ENCODE measurements around the gene ADAM12.

Gene ADAM12

DNA sequence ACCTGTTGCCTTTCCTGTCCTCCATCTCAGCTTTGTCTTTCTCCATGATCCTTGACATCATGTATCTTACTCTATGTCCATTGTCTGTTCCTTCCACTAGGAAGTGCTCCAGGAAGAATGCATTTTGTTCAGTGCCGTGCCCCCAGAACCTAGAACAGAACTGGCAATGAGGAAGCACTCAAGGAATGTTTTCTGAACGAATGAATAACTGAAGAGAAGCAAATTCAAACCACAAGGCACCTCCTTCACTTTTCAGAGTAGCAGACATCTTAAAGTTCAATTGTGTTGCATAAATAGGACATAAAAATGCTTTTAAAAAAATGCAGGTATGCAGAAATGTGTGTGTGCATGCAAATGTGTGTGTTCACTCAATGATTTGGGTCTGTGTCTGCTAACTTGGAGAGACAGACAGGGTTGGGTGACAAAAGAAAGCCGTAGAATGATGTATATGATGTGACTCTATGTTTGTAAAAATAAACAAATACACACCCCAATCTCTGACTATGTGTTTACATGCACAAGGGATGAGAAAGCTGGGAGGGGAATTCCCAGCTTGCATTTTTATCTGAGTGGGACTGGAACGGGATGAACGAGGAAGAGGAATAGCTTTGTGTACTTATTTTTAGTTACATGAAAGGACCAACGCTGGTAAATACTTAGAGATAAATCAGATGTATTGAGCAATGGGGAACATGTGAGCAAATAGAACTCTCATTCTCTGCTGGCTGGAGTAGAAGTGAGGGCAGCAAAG is 254.2 kb downstream of the ADAM12 start:
- FAIRE-seq = no peak

DNA sequence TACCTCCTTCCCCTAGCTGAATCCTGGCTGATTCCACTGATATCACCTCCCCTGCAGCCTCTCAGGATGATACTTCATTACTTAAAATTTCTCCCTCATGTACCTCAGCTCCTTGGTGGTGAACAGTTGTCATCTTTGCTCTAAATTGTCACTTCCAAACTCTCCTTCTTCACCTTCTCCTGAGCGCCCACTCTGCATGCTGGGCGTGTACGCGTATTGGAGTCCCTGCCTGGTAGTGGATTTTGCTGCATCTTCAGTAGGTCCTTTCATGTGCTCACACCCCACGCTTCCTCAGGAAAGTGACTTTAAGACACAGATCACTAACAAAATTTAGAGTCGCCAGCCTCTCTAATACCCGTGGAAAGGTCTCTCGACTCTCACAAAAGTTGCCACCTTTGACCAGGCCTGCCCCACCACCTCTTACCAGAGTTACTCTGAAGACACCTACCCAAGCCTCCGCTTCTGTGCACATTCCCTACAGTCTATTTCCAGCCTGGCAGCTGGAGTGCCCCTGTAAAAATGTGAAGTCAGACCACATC is 255.1 kb downstream of the ADAM12 start:
- no peak for FAIRE-seq

DNA sequence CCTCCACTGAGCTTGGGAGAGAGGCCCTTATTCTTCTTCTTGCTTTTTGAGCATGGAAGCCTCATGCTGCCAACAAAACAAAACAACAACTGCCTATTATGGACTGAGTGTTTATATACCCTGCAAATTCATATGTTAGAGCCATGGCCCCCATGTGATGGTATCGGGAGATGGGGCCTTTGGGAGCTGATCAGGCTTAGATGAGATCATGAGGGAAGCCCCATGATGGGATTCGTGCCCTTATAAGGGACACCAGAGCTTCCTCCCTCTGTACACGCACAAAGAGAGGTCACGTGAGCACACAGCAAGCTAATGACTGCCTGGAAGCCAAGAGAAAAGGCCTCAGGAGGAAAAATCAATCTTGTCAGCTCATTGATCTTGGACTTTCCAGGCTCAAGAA is 256.9 kb downstream of the ADAM12 start:
- no peak for FAIRE-seq

DNA sequence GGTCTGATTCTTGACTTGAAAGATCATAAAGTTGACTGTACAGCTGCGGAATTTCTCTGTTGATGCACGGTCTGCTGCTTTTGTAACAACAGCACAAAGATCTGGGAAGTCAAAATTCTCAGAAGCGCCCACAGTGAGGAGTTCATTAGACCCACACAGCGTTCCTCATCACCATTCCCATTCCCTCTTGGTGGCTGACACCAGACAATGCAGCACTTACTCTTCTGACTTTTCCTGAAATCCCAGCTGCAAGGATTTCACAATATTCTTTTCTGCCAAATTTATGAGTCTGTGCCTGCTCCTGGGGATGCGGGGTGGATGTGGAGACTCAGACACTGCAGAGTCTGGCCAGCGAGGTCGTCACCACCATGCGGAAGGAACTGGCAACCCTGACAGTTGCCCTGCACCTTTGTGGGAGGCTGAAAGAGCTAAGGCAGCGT is 258.0 kb downstream of the ADAM12 start:
- no peak for FAIRE-seq

- FAIRE-seq = no peak
Measured at GRCh38 chr10:126129026-126129425, 259.3 kb downstream of the ADAM12 start.

GRCh38 chr10:126128581-126128980 is 259.7 kb downstream of the ADAM12 start:
- no peak for FAIRE-seq

GRCh38 chr10:126127481-126128029 is 260.7 kb downstream of the ADAM12 start:
- FAIRE-seq = no peak

GRCh38 chr10:126126866-126127265 is 261.4 kb downstream of the ADAM12 start:
- FAIRE-seq = no peak

DNA sequence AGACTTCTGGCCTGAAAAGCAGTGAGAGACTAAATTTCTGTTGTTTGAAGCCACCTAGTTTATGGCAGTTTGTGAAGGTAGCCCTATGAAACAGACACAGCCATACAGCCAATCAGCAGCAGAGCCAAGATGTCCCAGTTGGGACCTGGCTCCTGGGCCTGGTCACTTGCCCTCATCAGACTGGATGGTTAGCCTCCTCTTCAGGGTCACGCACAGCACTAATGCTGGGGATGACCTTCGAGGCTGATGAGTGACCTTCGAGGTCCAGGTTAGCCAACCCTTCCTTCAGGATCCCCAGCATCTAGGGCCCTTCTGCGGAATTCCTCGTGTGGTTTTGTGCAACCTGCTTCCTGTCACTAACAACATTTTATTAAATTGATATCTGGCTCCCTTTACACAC is 262.3 kb downstream of the ADAM12 start:
- FAIRE-seq = no peak

GRCh38 chr10:126124668-126125349 is 263.5 kb downstream of the ADAM12 start:
- FAIRE-seq = no peak

DNA sequence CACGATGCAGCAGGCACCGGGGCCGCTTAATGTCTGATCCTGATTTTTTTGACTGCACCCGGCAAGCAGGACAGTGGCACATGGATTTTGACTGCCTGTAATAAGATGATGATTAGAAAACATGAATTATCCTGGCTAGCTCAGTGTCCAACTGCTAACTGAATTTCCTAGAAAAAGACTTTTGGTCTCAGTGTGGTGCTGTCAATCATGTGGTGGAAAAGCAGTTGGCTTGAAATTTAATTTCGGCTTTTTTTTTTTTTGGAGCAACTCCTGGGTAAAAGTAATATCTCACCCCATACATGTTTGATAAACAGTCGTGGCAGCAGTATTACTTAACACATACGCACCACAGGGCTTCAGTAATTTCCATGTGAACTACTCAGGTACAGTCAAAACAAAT is 264.2 kb downstream of the ADAM12 start:
- FAIRE-seq = no peak

DNA sequence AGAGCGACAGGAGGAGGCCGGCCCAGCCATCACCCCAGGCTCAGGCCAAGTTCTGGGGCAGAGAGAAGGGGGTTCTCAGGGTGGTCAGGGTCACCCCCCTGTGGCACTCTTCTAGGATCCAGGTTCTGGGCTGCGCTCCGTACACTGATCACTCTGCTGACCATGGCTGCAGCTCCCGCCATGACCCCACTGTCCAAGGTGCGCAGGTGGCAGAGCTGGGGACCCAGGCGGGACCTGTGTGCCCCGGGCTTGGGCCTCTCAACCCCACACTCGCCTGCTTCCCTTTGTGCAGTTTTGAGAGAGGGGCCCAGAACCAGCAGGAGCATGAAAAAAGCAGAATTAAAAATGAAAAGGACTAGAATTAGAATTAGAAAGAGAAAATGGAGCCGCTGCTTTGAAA is 264.8 kb downstream of the ADAM12 start:
- no peak for FAIRE-seq

- FAIRE-seq = no peak
Measured at GRCh38 chr10:126122881-126123280, 265.4 kb downstream of the ADAM12 start.

DNA sequence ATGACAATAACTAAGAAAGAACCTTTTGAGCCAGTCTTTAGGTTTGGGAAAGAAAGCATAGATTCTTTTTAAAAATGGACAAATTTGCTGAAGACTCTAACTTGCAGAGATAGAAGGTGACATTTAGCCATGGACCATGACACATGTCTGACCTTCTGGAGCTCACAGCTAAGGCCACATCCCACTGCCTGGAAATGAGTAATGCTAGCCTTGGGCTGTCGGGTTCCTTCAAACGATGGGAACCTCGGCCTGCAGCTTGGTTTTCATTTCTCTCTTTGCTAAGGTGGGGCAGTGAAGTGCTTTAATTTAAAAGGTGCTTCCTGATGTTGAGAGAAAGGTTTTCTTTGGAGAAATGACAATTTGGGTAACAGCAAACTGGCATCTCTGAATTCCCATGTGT is 268.7 kb downstream of the ADAM12 start:
- no peak for FAIRE-seq

GRCh38 chr10:126118476-126118875 is 269.8 kb downstream of the ADAM12 start:
- FAIRE-seq = no peak

DNA sequence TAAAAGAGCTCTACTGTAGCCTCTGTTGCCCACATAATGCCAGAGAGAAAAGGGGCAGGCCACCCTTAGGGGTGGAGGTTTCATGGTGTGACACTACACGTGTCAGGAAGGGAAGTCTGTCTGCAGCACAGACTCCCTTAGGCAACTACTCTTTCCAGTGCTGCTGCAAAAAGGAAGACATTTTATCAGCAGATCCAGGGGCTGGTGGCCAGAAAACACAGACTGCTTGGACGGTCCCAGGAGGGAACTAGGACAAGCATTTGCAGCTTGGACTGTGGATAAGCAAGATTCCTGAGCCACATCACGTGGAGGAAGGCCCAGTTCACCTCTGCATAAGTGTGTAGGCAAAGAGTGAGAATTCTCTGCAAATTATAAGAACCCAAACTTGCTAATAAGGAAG is 271.1 kb downstream of the ADAM12 start:
- no peak for FAIRE-seq

DNA sequence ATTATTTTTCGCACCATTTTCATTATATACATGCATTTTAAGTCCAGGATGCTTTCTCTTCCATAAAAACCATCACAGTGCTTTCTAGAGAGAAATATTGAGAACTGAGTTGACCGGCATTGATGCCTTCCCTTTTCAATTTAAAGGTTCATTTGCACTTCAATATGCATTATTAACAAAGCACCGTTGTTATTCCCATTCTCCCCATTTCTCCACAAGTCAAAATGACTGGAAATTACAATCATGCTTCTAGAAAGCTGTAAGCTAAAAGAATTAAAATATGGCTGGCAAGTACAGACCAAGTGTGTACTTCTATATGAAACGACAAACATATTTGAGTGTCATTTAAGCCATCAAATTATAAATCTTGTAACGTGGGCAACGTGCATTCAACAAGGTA is 272.4 kb downstream of the ADAM12 start:
- FAIRE-seq = no peak

GRCh38 chr10:126114884-126115555 is 273.3 kb downstream of the ADAM12 start:
- no peak for FAIRE-seq

DNA sequence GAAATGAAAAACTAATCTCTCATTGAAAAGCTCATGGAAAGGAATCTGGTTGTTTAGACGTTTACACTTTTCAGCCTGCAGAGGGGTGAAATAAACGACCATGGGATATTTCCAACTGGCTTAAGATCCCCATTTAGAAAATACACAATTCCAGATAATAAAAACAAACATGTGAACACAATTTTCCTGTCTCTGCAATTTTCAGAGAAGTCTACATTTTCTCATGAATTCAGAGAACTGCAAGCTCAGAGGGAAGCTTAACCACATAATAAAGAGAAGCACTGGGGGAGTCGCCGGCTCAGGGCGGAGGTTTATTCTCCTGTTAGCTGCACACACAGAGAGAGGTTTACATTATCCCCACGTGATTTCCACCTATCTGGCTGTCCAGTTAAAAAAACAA is 276.8 kb downstream of the ADAM12 start:
- no peak for FAIRE-seq

DNA sequence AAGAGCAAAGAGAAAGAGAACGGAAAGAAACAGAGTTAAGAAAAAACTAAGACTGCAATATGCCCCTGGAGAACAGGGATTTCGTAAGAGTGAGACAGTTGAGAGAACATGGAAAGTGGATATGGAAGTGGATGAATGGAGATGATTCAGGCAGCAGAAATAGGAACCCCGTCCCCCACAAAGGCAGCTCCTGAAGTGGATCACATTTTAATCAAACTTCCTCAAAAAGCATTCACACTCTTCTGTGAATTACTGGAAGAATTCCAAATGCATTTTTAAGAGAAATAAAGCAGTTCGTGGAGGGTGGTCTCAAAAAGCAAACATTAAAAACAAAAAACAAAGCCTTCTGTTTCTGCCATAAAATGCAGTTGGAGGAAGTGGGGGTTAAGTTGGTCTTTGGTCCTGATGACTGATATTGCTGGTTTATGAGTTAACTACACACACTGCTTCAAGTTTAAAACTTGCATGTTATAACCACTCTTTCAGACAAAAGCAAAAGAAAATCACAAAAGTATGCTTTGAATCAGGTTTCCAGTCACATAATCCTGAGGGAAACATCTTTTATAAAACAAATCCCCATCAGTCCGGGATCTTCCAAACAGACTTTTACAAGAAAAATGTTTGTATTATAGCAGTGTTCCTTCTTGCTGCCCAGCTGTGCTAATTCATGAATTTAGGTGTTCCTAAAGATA is 277.6 kb downstream of the ADAM12 start:
- FAIRE-seq = no peak

GRCh38 chr10:126109893-126110292 is 278.4 kb downstream of the ADAM12 start:
- no peak for FAIRE-seq

GRCh38 chr10:126108693-126109092 is 279.6 kb downstream of the ADAM12 start:
- no peak for FAIRE-seq

GRCh38 chr10:126104767-126105166 is 283.5 kb downstream of the ADAM12 start:
- no peak for FAIRE-seq

Data from colon (tissue), 2 donors.